Chondrocyte (in vitro differentiated cells): Measurements from ENCODE around the gene SBNO2. TPM values are rescaled to one million over a fixed set of nuclear protein-coding genes. Genes with fewer than 3 reads are reported as not detected.

ENCODE experiments used
- DNase-seq: peaks from one replicate; pipeline ENCODE4 v3.0.0; 2021; ENCODE audit warnings: mixed read lengths, low spot score
- H3K27ac Mint-ChIP-seq: one replicate; pipeline ENCODE4 v1.8.0; 2021; ENCODE audit warnings: mild to moderate bottlenecking, moderate library complexity, mixed read lengths; ENCODE audit not compliant: unreplicated experiment
- H3K27me3 Mint-ChIP-seq: 2 replicates; pipeline ENCODE4 v1.8.0; 2021; ENCODE audit warnings: low read depth, mixed read lengths
- H3K36me3 Mint-ChIP-seq: 2 replicates; pipeline ENCODE4 v1.8.0; 2021; ENCODE audit warnings: low read depth, mixed read lengths
- H3K4me1 Mint-ChIP-seq: 2 replicates; pipeline ENCODE4 v1.8.0; 2021; ENCODE audit warnings: low read depth, mild to moderate bottlenecking, mixed read lengths
- H3K4me3 Mint-ChIP-seq: one replicate; pipeline ENCODE4 v1.8.0; 2021; ENCODE audit warnings: mild to moderate bottlenecking, moderate library complexity, mixed read lengths; ENCODE audit not compliant: unreplicated experiment
- H3K9me3 Mint-ChIP-seq: 2 replicates; pipeline ENCODE4 v1.8.0; 2021; ENCODE audit warnings: low read depth, mixed read lengths
- CTCF ChIP-seq: fragments of 200-600 bp; sonication (generic); IDR thresholded peaks from 2 replicates; pipeline ENCODE4 v1.5.0; 2021; ENCODE audit warnings: antibody characterized with exemption, mild to moderate bottlenecking, moderate library complexity
- total RNA-seq: library from RNA; stranded (reverse); gene quantifications from 3 replicates; pipeline ENCODE4 v1.2.1, GENCODE V29; 2021

SBNO2 gene
- total RNA-seq, 1 donor from 2014 or later: 45.6 TPM

DNA sequence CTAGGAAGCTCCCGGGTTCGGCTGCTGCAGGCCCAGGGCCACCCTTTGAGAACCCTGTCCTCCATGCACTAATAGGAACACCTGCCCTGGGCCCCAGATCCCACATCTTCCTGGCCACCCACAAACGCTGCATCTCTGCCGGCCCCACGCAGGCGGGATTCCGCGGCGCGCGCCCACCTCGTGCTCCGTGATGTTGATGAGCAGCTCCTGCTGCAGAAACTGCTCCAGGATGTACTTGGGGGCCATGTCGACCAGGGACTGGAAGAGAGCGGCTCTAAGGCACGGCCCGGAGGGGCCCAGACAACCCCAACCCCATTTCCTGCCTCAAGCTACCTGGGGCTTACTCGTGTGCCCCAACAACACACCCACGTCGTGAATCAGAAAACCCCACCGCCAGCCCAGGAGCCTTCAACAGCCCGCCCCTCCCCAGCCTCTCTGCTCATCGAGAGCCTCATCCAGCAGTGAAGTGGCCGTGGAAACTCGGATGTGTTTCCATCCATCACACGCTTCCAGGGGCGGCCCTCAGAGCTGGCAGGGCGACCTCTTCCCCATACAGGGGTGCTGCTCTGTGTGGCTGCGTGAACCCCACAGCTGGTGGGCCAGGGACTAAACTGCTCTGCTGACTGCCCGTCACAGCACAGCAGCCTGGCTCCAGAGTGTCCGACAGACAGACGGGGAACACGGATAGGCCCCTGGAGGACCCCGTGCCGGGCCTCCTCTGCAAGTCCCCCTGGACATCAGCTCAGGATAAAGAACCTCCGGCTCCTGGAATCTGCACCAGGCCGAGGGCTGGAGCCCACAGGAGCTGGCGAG is 83.1 kb downstream of the SBNO2 start:
- DNase-seq: no peak
- Mint-ChIP-seq H3K4me1 (peaks cover 19% of the 10 kb centered on the region), H3K9me3 (no peaks in the 10 kb centered on the region), H3K27me3 (no peaks in the 10 kb centered on the region), H3K36me3 (peaks cover 6% of the 10 kb centered on the region), H3K4me3 (no peak overlapping the region), H3K27ac (no peak overlapping the region)
- TF ChIP-seq CTCF: no peak

DNA sequence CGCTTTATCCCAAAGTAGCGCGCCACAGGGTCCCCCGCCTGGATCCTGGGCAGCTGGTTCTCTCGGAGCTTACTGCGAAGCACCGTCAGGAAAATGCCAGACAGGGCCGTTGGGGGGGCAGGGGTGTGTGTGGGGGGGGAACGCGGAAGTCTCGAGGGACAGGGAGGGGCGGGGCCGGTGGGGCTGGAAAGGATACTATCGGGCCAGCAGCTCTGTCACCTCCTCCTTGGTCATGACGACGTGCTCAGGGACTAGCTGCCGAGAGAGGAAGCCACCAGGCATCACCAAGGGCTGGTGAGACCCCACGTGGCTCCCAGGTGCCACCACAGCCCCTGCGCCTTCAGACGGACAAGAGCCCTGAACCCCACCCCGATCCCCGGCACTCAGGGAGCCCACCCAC is 84.2 kb downstream of the SBNO2 start:
- Mint-ChIP-seq H3K9me3 (no peaks in the 10 kb centered on the region), H3K36me3 (peaks cover 6% of the 10 kb centered on the region), H3K27me3 (no peaks in the 10 kb centered on the region), H3K4me1 (peaks cover 15% of the 10 kb centered on the region), H3K27ac (no peak overlapping the region), H3K4me3 (no peak overlapping the region)
- no peak for TF ChIP-seq CTCF
- no peak for DNase-seq

DNA sequence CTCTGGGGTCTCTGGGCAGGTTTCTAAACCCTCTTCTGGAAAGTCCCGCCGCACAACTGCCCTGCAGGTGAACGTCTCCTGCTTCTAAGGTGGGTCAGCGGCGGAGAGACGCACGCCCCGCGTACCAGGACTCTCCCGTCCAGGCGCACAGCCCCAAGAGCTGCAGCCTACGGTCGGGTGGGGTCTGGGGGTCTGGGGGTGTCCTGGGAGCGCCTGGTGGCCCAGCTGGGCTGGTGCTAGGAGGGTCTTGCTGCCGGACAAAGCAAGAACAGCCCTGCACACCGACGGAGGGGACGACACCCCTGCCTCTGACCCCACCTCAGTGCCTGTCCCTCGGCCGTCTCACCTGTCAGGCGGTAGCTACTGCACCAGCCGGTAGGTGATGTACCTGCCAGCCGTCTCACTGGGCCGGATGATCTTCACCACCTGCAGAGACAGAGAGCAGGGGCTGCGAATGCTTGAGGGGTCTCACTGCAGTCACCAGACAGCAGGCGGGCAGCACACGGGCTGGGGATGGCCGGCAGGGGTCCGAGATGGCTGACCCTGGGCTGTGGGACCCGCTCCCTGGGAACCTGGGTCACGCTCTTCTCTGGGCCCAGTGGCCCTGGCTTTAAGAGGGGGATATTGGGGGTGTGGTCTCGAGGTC is 84.8 kb downstream of the SBNO2 start:
- Mint-ChIP-seq H3K9me3 (no peaks in the 10 kb centered on the region), H3K4me3 (no peak overlapping the region), H3K36me3 (peaks cover 6% of the 10 kb centered on the region), H3K4me1 (peaks cover 13% of the 10 kb centered on the region), H3K27me3 (no peaks in the 10 kb centered on the region), H3K27ac (no peak overlapping the region)
- no peak for DNase-seq
- no peak for TF ChIP-seq CTCF

GRCh38 chr19:1088416-1089010 is 85.6 kb downstream of the SBNO2 start:
- Mint-ChIP-seq H3K27ac (no peak overlapping the region), H3K9me3 (no peaks in the 10 kb centered on the region), H3K4me3 (no peak overlapping the region), H3K27me3 (no peaks in the 10 kb centered on the region), H3K4me1 (peaks cover 6% of the 10 kb centered on the region), H3K36me3 (peaks cover 6% of the 10 kb centered on the region)
- TF ChIP-seq CTCF: no peak
- DNase-seq: no peak

- Mint-ChIP-seq H3K36me3 (peaks cover 6% of the 10 kb centered on the region), H3K27ac (no peak overlapping the region), H3K4me1 (no peaks in the 10 kb centered on the region), H3K4me3 (no peak overlapping the region), H3K9me3 (no peaks in the 10 kb centered on the region), H3K27me3 (no peaks in the 10 kb centered on the region)
- no peak for DNase-seq
- no peak for TF ChIP-seq CTCF
Measured at GRCh38 chr19:1087813-1088415, 86.2 kb downstream of the SBNO2 start.
